ENCODE results near the gene USP3. TPM values are rescaled to one million over a fixed set of nuclear protein-coding genes. Genes with fewer than 3 reads are reported as not detected.

The USP3 gene
- total and polyA plus RNA-seq, 9 donors, result 15.0 to 34.5 (median 22.0) TPM

- H3K36me3 ChIP-seq (ENCODE audit: control insufficient read depth, insufficient read depth, low read length), result no peaks in the 10 kb centered on the region
- H3K4me1 ChIP-seq (ENCODE audit: control insufficient read depth, insufficient read depth, low read length), result peaks cover 29% of the 10 kb centered on the region
- H3K27ac ChIP-seq (ENCODE audit: low read length), result no peak overlapping the region
- DNase-seq, result peak; percentile 62
- 30% methylated on average over 4 of the region's 5 CpGs for WGBS (ENCODE audit: insufficient coverage)
- H3K27me3 ChIP-seq (ENCODE audit: control insufficient read depth, insufficient read depth, low read length), result no peaks in the 10 kb centered on the region
- no peak overlapping the region for H3K4me3 ChIP-seq (ENCODE audit: low read length)
- H3K9me3 ChIP-seq (replicated peaks; ENCODE audit: control insufficient read depth, low read depth, low read length), result no peaks in the 10 kb centered on the region
Observed at GRCh38 chr15:63495780-63496488, 8.5 kb upstream of the USP3 start.

GRCh38 chr15:63497642-63498467 lies 6.5 kb upstream of the USP3 start:
- no peaks in the 10 kb centered on the region for H3K36me3 ChIP-seq (ENCODE audit: control insufficient read depth, insufficient read depth, low read length)
- no peak overlapping the region for H3K4me3 ChIP-seq (ENCODE audit: low read length)
- no peaks in the 10 kb centered on the region for H3K27me3 ChIP-seq (ENCODE audit: control insufficient read depth, insufficient read depth, low read length)
- 73% methylated on average over 7 of the region's 8 CpGs for WGBS (ENCODE audit: insufficient coverage)
- H3K4me1 ChIP-seq (ENCODE audit: control insufficient read depth, insufficient read depth, low read length), result peaks cover 39% of the 10 kb centered on the region
- H3K9me3 ChIP-seq (replicated peaks; ENCODE audit: control insufficient read depth, low read depth, low read length), result no peaks in the 10 kb centered on the region
- peak; percentile 47 for DNase-seq
- peak overlapping the region; percentile 45 for H3K27ac ChIP-seq (ENCODE audit: low read length)

GRCh38 chr15:63499175-63499549 lies 5.2 kb upstream of the USP3 start:
- Histone ChIP-seq H3K4me1 (ENCODE audit: control insufficient read depth, insufficient read depth, low read length) (peaks cover 50% of the 10 kb centered on the region), H3K27ac (ENCODE audit: low read length) (no peak overlapping the region), H3K27me3 (ENCODE audit: control insufficient read depth, insufficient read depth, low read length) (no peaks in the 10 kb centered on the region), H3K4me3 (ENCODE audit: low read length) (no peak overlapping the region), H3K36me3 (ENCODE audit: control insufficient read depth, insufficient read depth, low read length) (no peaks in the 10 kb centered on the region), H3K9me3 (replicated peaks; ENCODE audit: control insufficient read depth, low read depth, low read length) (no peaks in the 10 kb centered on the region)
- no peak for DNase-seq
- 72% methylated on average over 2 of the region's 6 CpGs for WGBS (ENCODE audit: insufficient coverage)

- DNase-seq, result no peak
- Histone ChIP-seq H3K27me3 (ENCODE audit: control insufficient read depth, insufficient read depth, low read length) (no peaks in the 10 kb centered on the region), H3K4me3 (ENCODE audit: low read length) (no peak overlapping the region), H3K9me3 (replicated peaks; ENCODE audit: control insufficient read depth, low read depth, low read length) (no peaks in the 10 kb centered on the region), H3K4me1 (ENCODE audit: control insufficient read depth, insufficient read depth, low read length) (peaks cover 50% of the 10 kb centered on the region), H3K27ac (ENCODE audit: low read length) (no peak overlapping the region), H3K36me3 (ENCODE audit: control insufficient read depth, insufficient read depth, low read length) (no peaks in the 10 kb centered on the region)
- 100% methylated on average over 2 of the region's 4 CpGs for WGBS (ENCODE audit: insufficient coverage)
Observed at GRCh38 chr15:63499611-63500010, 4.8 kb upstream of the USP3 start.

GRCh38 chr15:63500265-63501250 lies 3.8 kb upstream of the USP3 start:
- H3K27me3 ChIP-seq (ENCODE audit: control insufficient read depth, insufficient read depth, low read length), result no peaks in the 10 kb centered on the region
- peak; percentile 27 for DNase-seq
- no peaks in the 10 kb centered on the region for H3K36me3 ChIP-seq (ENCODE audit: control insufficient read depth, insufficient read depth, low read length)
- H3K9me3 ChIP-seq (replicated peaks; ENCODE audit: control insufficient read depth, low read depth, low read length), result no peaks in the 10 kb centered on the region
- WGBS (ENCODE audit: insufficient coverage), result 83% methylated on average over 2 of the region's 8 CpGs
- H3K27ac ChIP-seq (ENCODE audit: low read length), result peak overlapping the region; percentile 85
- peaks cover 50% of the 10 kb centered on the region for H3K4me1 ChIP-seq (ENCODE audit: control insufficient read depth, insufficient read depth, low read length)
- H3K4me3 ChIP-seq (ENCODE audit: low read length), result no peak overlapping the region

- Histone ChIP-seq H3K4me3 (ENCODE audit: low read length) (peak overlapping the region; percentile 27), H3K36me3 (ENCODE audit: control insufficient read depth, insufficient read depth, low read length) (no peaks in the 10 kb centered on the region), H3K9me3 (replicated peaks; ENCODE audit: control insufficient read depth, low read depth, low read length) (no peaks in the 10 kb centered on the region), H3K27ac (ENCODE audit: low read length) (peak overlapping the region; percentile 85), H3K27me3 (ENCODE audit: control insufficient read depth, insufficient read depth, low read length) (no peaks in the 10 kb centered on the region), H3K4me1 (ENCODE audit: control insufficient read depth, insufficient read depth, low read length) (peaks cover 47% of the 10 kb centered on the region)
- DNase-seq, result peak; percentile 96
- WGBS (ENCODE audit: insufficient coverage), result 0% methylated on average over 13 of the region's 21 CpGs
Observed at GRCh38 chr15:63501256-63502089, 2.9 kb upstream of the USP3 start.

GRCh38 chr15:63502137-63502766 lies 2.1 kb upstream of the USP3 start:
- Histone ChIP-seq H3K9me3 (replicated peaks; ENCODE audit: control insufficient read depth, low read depth, low read length) (no peaks in the 10 kb centered on the region), H3K36me3 (ENCODE audit: control insufficient read depth, insufficient read depth, low read length) (no peaks in the 10 kb centered on the region), H3K27me3 (ENCODE audit: control insufficient read depth, insufficient read depth, low read length) (no peaks in the 10 kb centered on the region), H3K27ac (ENCODE audit: low read length) (peak overlapping the region; percentile 85), H3K4me1 (ENCODE audit: control insufficient read depth, insufficient read depth, low read length) (peaks cover 49% of the 10 kb centered on the region), H3K4me3 (ENCODE audit: low read length) (no peak overlapping the region)
- 77% methylated on average over 14 of the region's 15 CpGs for WGBS (ENCODE audit: insufficient coverage)
- no peak for DNase-seq

- 50% methylated on average over 19 of the region's 34 CpGs for WGBS (ENCODE audit: insufficient coverage)
- Histone ChIP-seq H3K36me3 (ENCODE audit: control insufficient read depth, insufficient read depth, low read length) (no peaks in the 10 kb centered on the region), H3K27ac (ENCODE audit: low read length) (peak overlapping the region; percentile 97), H3K9me3 (replicated peaks; ENCODE audit: control insufficient read depth, low read depth, low read length) (no peaks in the 10 kb centered on the region), H3K27me3 (ENCODE audit: control insufficient read depth, insufficient read depth, low read length) (no peaks in the 10 kb centered on the region), H3K4me3 (ENCODE audit: low read length) (peak overlapping the region; percentile 65), H3K4me1 (ENCODE audit: control insufficient read depth, insufficient read depth, low read length) (peaks cover 45% of the 10 kb centered on the region)
- DNase-seq, result peak; percentile 84
Observed at GRCh38 chr15:63502843-63503738, 1.3 kb upstream of the USP3 start.

Measured in muscle of leg (tissue), 11 donors.